Measurements from ENCODE around the gene AICDA. TPM values are rescaled to one million over a fixed set of nuclear protein-coding genes. Genes with fewer than 3 reads are reported as not detected.
A peak's percentile ranks its signal among the peaks of the same experiment; 100 is the strongest.
"Not testable (repeated sequence)": the region's sequence is repeated elsewhere in the genome, so short reads cannot be mapped to it uniquely, and the experiment has no call there.

AICDA gene
- total RNA-seq, 6 donors from 2014 or later, result 0.74 to 1.3 TPM; not detected in 4

DNA sequence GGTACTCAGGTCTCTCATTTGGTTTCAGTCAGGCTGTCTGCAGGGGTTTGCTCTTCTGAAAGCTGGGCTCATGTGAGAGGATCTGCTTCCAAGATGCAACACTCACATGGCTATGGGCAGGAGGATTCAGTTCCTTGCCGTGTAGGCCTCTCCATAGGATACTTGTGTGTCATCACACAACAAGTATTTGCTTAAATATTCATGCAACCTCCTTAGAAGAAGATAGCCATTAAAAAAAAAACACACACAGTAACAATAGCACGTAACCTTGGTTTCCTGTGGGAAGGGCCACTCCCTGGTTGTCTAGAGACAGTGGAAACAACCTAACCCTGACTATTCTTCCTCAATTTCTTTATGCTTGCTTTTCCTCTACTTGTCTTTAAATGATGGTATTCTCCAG lies 40.2 kb downstream of the AICDA start:
- Histone ChIP-seq H3K27ac (peak overlapping the region in 2 of 4 donors; percentile 48 to 57), H3K27me3 (no peaks in the 10 kb centered on the region), H3K36me3 (no peaks in the 10 kb centered on the region), H3K9me3 (peaks cover 0 to 5% (median 0%) of the 10 kb centered on the region in 4 donors), H3K4me1 (peaks cover 0 to 9% (median 8%) of the 10 kb centered on the region in 4 donors), H3K4me3 (no peak overlapping the region)
- WGBS, 2 donors, result 30 to 42% methylated on average over 2 of the region's 2 CpGs
- peak; percentile 30 to 85 for ATAC-seq (ENCODE audit: low FRiP score in 2 of 2)
- no peak for TF ChIP-seq POLR2AphosphoS5 (IDR thresholded peaks at IDR 0.05)
- no peak for TF ChIP-seq EP300 (IDR thresholded peaks at IDR 0.05)
- TF ChIP-seq POLR2A (IDR thresholded peaks at IDR 0.05), result no peak
- TF ChIP-seq, protein P1, sequence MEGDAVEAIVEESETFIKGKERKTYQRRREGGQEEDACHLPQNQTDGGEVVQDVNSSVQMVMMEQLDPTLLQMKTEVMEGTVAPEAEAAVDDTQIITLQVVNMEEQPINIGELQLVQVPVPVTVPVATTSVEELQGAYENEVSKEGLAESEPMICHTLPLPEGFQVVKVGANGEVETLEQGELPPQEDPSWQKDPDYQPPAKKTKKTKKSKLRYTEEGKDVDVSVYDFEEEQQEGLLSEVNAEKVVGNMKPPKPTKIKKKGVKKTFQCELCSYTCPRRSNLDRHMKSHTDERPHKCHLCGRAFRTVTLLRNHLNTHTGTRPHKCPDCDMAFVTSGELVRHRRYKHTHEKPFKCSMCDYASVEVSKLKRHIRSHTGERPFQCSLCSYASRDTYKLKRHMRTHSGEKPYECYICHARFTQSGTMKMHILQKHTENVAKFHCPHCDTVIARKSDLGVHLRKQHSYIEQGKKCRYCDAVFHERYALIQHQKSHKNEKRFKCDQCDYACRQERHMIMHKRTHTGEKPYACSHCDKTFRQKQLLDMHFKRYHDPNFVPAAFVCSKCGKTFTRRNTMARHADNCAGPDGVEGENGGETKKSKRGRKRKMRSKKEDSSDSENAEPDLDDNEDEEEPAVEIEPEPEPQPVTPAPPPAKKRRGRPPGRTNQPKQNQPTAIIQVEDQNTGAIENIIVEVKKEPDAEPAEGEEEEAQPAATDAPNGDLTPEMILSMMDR (IDR thresholded peaks at IDR 0.05), result no peak
- DNase-seq, result peak in 1 of 2 donors; percentile 30

DNA sequence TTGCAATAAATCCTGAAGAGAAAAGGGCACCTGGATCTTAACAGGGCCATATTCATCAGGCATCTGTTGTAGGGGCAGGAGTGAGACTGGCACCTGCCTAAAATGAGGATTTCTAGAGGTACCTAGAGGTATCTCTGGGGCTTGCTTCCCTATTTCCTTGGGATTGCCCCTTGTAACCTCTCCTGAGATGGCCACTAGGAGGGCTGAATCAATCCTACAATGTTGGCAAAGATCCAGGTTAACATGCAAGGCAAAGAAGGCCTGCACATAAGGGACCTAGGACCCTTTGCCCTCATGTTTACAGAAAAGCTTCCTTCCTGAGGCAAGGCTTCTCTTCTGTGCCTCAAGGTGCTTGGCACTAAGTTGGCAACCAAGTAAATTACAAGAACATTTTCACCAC lies 46.1 kb downstream of the AICDA start:
- Histone ChIP-seq H3K27me3 (no peaks in the 10 kb centered on the region), H3K4me1 (peaks cover 4 to 13% (median 6%) of the 10 kb centered on the region in 4 donors), H3K9me3 (peaks cover 0 to 15% (median 0%) of the 10 kb centered on the region in 4 donors), H3K36me3 (no peaks in the 10 kb centered on the region), H3K27ac (peak overlapping the region; percentile 35 to 83 (median 63)), H3K4me3 (peak overlapping the region in 1 of 4 donors; percentile 5)
- TF ChIP-seq POLR2AphosphoS5 (IDR thresholded peaks at IDR 0.05) (no peak), POLR2A (IDR thresholded peaks at IDR 0.05) (no peak), EP300 (IDR thresholded peaks at IDR 0.05) (no peak)
- TF ChIP-seq, protein P1 (IDR thresholded peaks at IDR 0.05), result peak in 1 of 6 experiments; percentile 10
- no peak for ATAC-seq (ENCODE audit: low FRiP score in 2 of 2)
- no peak for DNase-seq

DNA sequence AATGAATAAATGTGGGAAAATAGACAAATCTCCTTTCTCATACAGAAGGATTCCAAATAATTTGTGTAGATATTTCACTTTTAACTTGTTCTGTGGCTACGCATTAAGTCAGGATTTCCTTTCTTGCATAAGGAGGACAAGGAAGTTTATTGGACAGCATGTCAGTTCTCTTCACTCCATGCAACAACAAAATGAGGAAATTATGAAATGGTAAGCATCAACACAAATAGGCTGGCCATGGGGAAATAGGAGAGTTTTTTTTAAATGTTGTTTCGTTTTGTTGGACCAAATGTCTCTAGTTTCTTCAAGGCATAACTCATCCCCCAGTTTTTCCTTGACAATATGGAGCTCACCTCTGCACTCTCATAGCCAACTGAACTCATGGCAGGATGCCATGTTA lies 46.6 kb downstream of the AICDA start:
- peaks cover 0 to 15% (median 0%) of the 10 kb centered on the region in 4 donors for H3K9me3 ChIP-seq
- peak in 1 of 2 donors; percentile 62 for ATAC-seq (ENCODE audit: low FRiP score in 2 of 2)
- not testable (repeated sequence) for H3K36me3 ChIP-seq, H3K27me3 ChIP-seq, DNase-seq
- peak overlapping the region; percentile 35 to 83 (median 63) for H3K27ac ChIP-seq
- H3K4me3 ChIP-seq, result peak overlapping the region in 1 of 4 donors; percentile 5
- H3K4me1 ChIP-seq, result peaks cover 4 to 13% (median 6%) of the 10 kb centered on the region in 4 donors
- WGBS, 2 donors, result 44 to 50% methylated on average over 2 of the region's 2 CpGs

DNA sequence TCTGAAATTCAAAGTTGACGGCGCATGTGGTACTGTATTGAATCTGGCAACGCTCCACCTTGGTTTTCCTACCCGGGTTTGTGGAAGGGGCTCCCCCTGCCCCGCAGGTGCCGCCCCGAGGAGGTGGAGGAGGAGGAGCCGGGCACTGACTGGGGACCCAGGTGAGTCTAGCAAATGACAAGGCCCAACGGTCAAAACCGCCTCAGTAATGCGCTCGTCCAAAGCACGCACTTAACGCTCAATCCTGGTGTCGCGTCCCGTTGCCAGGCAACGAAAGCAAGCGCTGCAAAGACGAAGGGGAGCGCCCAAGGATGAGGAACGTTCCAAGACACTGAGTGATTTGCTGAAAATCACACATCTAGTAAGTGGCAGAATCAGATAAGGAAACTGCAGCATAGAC lies 48.0 kb downstream of the AICDA start:
- DNase-seq (peak in 1 of 2 donors; percentile 37), ATAC-seq (ENCODE audit: low FRiP score in 2 of 2) (no peak)
- 68 to 79% methylated on average over 22 of the region's 22 CpGs for WGBS, 2 donors
- Histone ChIP-seq H3K27ac (no peak overlapping the region), H3K36me3 (no peaks in the 10 kb centered on the region), H3K4me1 (peaks cover 4 to 13% (median 6%) of the 10 kb centered on the region in 4 donors), H3K27me3 (no peaks in the 10 kb centered on the region), H3K9me3 (peaks cover 0 to 15% (median 0%) of the 10 kb centered on the region in 4 donors), H3K4me3 (no peak overlapping the region)
- no peak for TF ChIP-seq POLR2A (IDR thresholded peaks at IDR 0.05)
- no peak for TF ChIP-seq POLR2AphosphoS5 (IDR thresholded peaks at IDR 0.05)
- TF ChIP-seq, protein P1 (IDR thresholded peaks at IDR 0.05), result no peak
- no peak for TF ChIP-seq EP300 (IDR thresholded peaks at IDR 0.05)

DNA sequence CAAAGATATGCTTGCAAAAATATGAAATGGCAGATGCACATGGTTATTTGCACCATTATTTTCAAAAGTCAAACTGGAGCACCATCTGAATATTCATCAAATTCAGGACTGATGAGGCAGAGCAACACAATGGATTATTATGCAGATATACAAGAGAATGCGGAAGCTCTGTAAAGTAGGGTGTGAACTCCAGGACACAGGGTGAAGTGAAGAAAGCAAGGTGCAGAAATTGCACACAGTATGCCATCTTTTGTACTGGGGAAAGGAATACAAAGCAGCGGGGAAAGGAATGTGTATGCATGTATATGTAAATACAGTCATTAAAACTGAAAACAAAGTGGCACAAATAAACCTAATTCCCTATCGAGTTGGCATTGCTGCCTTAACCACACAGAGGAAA lies 49.3 kb downstream of the AICDA start:
- ATAC-seq (ENCODE audit: low FRiP score in 2 of 2), result no peak
- DNase-seq, result no peak
- 76 to 84% methylated on average over 3 of the region's 3 CpGs for WGBS, 2 donors
- Histone ChIP-seq H3K27ac (no peak overlapping the region), H3K9me3 (peaks cover 0 to 15% (median 0%) of the 10 kb centered on the region in 4 donors), H3K4me1 (peaks cover 4 to 13% (median 6%) of the 10 kb centered on the region in 4 donors), H3K4me3 (no peak overlapping the region), H3K27me3 (no peaks in the 10 kb centered on the region), H3K36me3 (no peaks in the 10 kb centered on the region)
- TF ChIP-seq, protein P1 (IDR thresholded peaks at IDR 0.05), result no peak
- no peak for TF ChIP-seq POLR2A (IDR thresholded peaks at IDR 0.05)
- no peak for TF ChIP-seq EP300 (IDR thresholded peaks at IDR 0.05)
- no peak for TF ChIP-seq POLR2AphosphoS5 (IDR thresholded peaks at IDR 0.05)
